Measurements from ENCODE around the gene SKA3.

GRCh38 chr13:21111546-21111945, 64.8 kb downstream of the SKA3 start:
- no peak for TF ChIP-seq CTCF (optimal IDR thresholded peaks at IDR 0.05 in 1 of 3, IDR thresholded peaks at IDR 0.05 in 1 of 3, conservative IDR thresholded peaks at IDR 0.05 in 1 of 3; ENCODE audit: extremely low read depth in 1 of 3, insufficient read depth in 2 of 3, low read length in 3 of 3)
- no peak for TF ChIP-seq EZH2 (IDR thresholded peaks at IDR 0.05; ENCODE audit: low read length)
